ENCODE data around the gene FKBP3.

GRCh38 chr14:45083617-45083975 is 50.7 kb downstream of the FKBP3 start:
- TF ChIP-seq EZH2 (IDR thresholded peaks at IDR 0.05; ENCODE audit: insufficient read depth, poor library complexity, severe bottlenecking): no peak
- TF ChIP-seq EZH2phosphoT487 (IDR thresholded peaks at IDR 0.05; ENCODE audit: insufficient read depth, low read depth): no peak
